Endothelial cell of umbilical vein (primary cell): Measurements from ENCODE around the gene CDC42BPB. TPM values are rescaled to one million over a fixed set of nuclear protein-coding genes. Genes with fewer than 3 reads are reported as not detected.

ENCODE experiments used
- BruUV-seq: library from RNA; stranded (reverse); fragments of 400-500 nt; replicated peaks from 2 replicates; lab custom pipeline; 2021; lab: Mats Ljungman, UMichigan
- CTCF ChIA-PET: fragments of 300-600, 350-600 bp; sonication (Branson Sonifier 250); formaldehyde crosslinking; loops from one replicate; lab custom pipeline; 2021; ENCODE audit warnings: antibody characterized with exemption, inconsistent platforms; lab: Charles Lee
- POLR2A ChIA-PET: fragments of 300-600, 350-600 bp; sonication (Branson Sonifier 250); formaldehyde crosslinking; loops from one replicate; lab custom pipeline; 2021; ENCODE audit warnings: antibody characterized with exemption, inconsistent platforms; lab: Charles Lee
- DNase-seq: peaks from one replicate; pipeline ENCODE4 v3.0.0-alpha.2; 2011; ENCODE audit warnings: low read depth, low spot score
- FAIRE-seq: peaks from 2 replicates; lab custom pipeline; 2011; peaks lifted over from hg19 to GRCh38; lab: Jason Lieb, UNC
- H2AFZ ChIP-seq: 2 replicates; pipeline ENCODE4 v1.6.0; 2012; ENCODE audit warnings: low read depth, low read length, control low read depth, inconsistent platforms
- H3K27ac ChIP-seq: 2 replicates; pipeline ENCODE4 v1.5.1; 2011; ENCODE audit warnings: low read depth, mild to moderate bottlenecking, control low read depth, low read length, moderate library complexity; ENCODE audit not compliant: insufficient read depth
- H3K27me3 ChIP-seq, 2 experiments: 2 replicates each; pipeline versions ENCODE4 v1.6.0 to v1.6.1; 2011; ENCODE audit warnings: low read length in 2 of 2, mixed read lengths in 1 of 2; ENCODE audit not compliant: control insufficient read depth in 2 of 2, insufficient read depth in 2 of 2
- H3K36me3 ChIP-seq, 2 experiments: 2 replicates in 1 of 2; 3 replicates in 1 of 2; pipeline ENCODE4 v1.5.1; 2011; ENCODE audit warnings: low read length in 2 of 2, mild to moderate bottlenecking in 1 of 2, moderate library complexity in 1 of 2; ENCODE audit not compliant: control insufficient read depth in 2 of 2, insufficient read depth in 2 of 2; ENCODE audit errors: extremely low read depth in 1 of 2
- H3K4me1 ChIP-seq: 3 replicates; pipeline ENCODE4 v1.5.1; 2011; ENCODE audit warnings: mild to moderate bottlenecking, low read length; ENCODE audit not compliant: control insufficient read depth, insufficient read depth; ENCODE audit errors: extremely low read depth
- H3K4me2 ChIP-seq: 2 replicates; pipeline ENCODE4 v1.6.1; 2011; ENCODE audit warnings: low read length, control low read depth, mixed read lengths; ENCODE audit not compliant: insufficient read depth
- H3K4me3 ChIP-seq, 3 experiments: fragments of 200-600 bp in 1 of 3; sonication (generic), shearing (Covaris generic) in 1 of 3; replicated peaks in 1 of 3; 2 replicates each; pipeline ENCODE4 v1.5.1; 2011 to 2016; ENCODE audit warnings: control low read depth in 3 of 3, low read length in 3 of 3, mild to moderate bottlenecking in 2 of 3, inconsistent platforms in 1 of 3, low read depth in 1 of 3, moderate library complexity in 1 of 3; ENCODE audit not compliant: insufficient read depth in 1 of 3
- H3K79me2 ChIP-seq: 2 replicates; pipeline ENCODE4 v1.6.0; 2012; ENCODE audit warnings: low read length, inconsistent platforms; ENCODE audit not compliant: control insufficient read depth, insufficient read depth
- H3K9ac ChIP-seq: replicated peaks from 2 replicates; pipeline ENCODE3; 2011; ENCODE audit warnings: low read length, control low read depth; ENCODE audit not compliant: insufficient read depth; ENCODE audit errors: extremely low read depth
- H3K9me1 ChIP-seq: replicated peaks from 3 replicates; pipeline ENCODE4 v1.6.0; 2011; ENCODE audit warnings: mild to moderate bottlenecking, low read length; ENCODE audit not compliant: control insufficient read depth, insufficient read depth; ENCODE audit errors: extremely low read depth
- H3K9me3 ChIP-seq: replicated peaks from 2 replicates; pipeline ENCODE4 v1.5.1; 2012; ENCODE audit warnings: low read length, inconsistent platforms; ENCODE audit not compliant: control insufficient read depth, insufficient read depth
- H4K20me1 ChIP-seq: replicated peaks from 2 replicates; pipeline ENCODE3; 2011; ENCODE audit warnings: mild to moderate bottlenecking, low read length; ENCODE audit not compliant: control insufficient read depth, insufficient read depth; ENCODE audit errors: extremely low read depth
- EZH2 ChIP-seq: IDR thresholded peaks from 2 replicates; pipeline ENCODE4 v1.6.1; 2012; ENCODE audit warnings: borderline replicate concordance, low read depth, mild to moderate bottlenecking, moderate library complexity, low read length, inconsistent platforms; ENCODE audit not compliant: severe bottlenecking
- FOS ChIP-seq: IDR thresholded peaks from 2 replicates; pipeline ENCODE4 v1.6.1; 2011; ENCODE audit warnings: mild to moderate bottlenecking, low read length, moderate library complexity, borderline replicate concordance; ENCODE audit not compliant: insufficient read depth
- JUN ChIP-seq: IDR thresholded peaks from 2 replicates; pipeline ENCODE4 v1.6.1; 2011; ENCODE audit warnings: borderline replicate concordance, low read depth; ENCODE audit not compliant: insufficient read length, insufficient read depth
- MYC ChIP-seq: IDR thresholded peaks from one replicate; pipeline ENCODE4 v1.6.1; 2011; ENCODE audit warnings: mild to moderate bottlenecking, low read depth, low read length
- POLR2A ChIP-seq: IDR thresholded peaks from 2 replicates; pipeline ENCODE4 v1.6.1; 2012; ENCODE audit warnings: low read depth, mild to moderate bottlenecking, control low read depth, low read length
- POLR2AphosphoS5 ChIP-seq: IDR thresholded peaks from 2 replicates; pipeline ENCODE4 v1.6.1; 2012; ENCODE audit warnings: low read depth, mild to moderate bottlenecking, control low read depth, low read length, moderate library complexity; ENCODE audit not compliant: insufficient read depth
- dilution Hi-C: fragments of 300-500 bp; cut with MboI; formaldehyde crosslinking; loops from one replicate; pipeline ENCODE4 v1.15.0; 2019; ENCODE audit warnings: low sequenced_read_pairs; ENCODE audit not compliant: extremely low pct_ligation_motif_present
- intact Hi-C: fragments of 100-400 bp; cut with micrococcal nuclease; formaldehyde crosslinking; loops from one replicate; pipeline ENCODE4 v1.10.0; 2022
- polyA plus RNA-seq, 4 experiments: library from polyadenylated mRNA; depleted of rRNA in 3 of 4; stranded (reverse) in 3 of 4; unstranded in 1 of 4; fragments of >200 nt; gene quantifications; 2 replicates each; pipeline versions ENCODE4 v1.2.1 to v1.2.3, GENCODE V29; 2011 to 2012; ENCODE audit warnings: missing spikeins in 1 of 4
- total RNA-seq: library from RNA; stranded (reverse); gene quantifications from 2 replicates; pipeline ENCODE4 v1.2.3, GENCODE V29; 2021

Gene CDC42BPB
- total and polyA plus RNA-seq, 2 donors (not counting 3 experiments of a cell fraction or from before 2014, with no cell fraction given) = 82.6 to 131 TPM

DNA sequence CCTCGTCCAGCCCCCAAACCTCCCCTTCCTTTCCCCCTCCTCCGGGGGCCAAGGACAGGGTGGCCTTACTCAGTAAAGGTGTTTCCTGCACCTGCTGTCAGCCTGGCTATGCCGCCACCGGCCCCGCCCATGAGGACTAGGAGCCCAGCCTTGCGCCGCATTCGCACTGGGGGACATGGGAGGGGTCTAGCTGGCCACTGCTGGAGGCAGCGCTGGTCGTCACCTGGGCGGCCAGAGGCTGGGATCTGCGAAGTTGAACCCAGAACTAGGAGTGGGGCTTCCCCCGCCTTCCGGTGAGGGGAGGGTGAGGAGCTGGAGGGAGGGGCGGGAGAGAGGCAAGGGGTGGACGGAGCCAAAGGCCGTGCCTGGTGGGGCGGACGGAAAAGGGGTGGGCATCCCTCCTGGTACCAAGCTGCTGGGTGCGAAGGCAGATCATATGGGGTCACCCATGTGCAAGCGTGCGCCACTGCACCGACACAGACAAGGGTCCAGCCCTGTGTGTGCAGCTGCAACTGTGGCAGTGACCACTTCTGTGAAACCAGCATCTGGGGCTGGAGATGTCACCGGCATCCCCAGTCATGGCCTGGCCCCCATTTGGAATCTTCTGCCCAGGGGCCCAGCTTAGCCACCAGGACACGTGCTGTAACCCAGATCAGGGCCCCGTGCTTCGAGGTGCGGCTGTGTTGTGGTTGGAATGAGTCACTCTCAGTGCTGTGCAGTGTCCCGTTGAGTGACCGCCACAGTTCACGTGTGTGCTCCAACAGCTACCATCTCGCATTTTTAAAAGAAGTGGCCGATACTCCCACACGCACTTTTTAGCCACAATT is 126.4 kb downstream of the CDC42BPB start:
- ChIA-PET POLR2A (no interaction called here), CTCF (interaction anchor here (1.2 to 3.1 kb wide), 2 partner anchors 158 to 236 kb away, joined by 4 to 29 read pairs; no protein-coding TSS in a partner anchor)
- Histone ChIP-seq H3K4me2 (no peak overlapping the region), H3K9ac (no peak overlapping the region), H3K79me2 (no peaks in the 10 kb centered on the region), H3K36me3 (peaks cover 3 to 11% of the 10 kb centered on the region in 2 experiments), H4K20me1 (no peaks in the 10 kb centered on the region), H2AFZ (no peak overlapping the region), H3K27me3 (peaks cover 23 to 38% of the 10 kb centered on the region in 2 experiments), H3K9me1 (no peaks in the 10 kb centered on the region), H3K27ac (no peak overlapping the region), H3K4me3 (no peak overlapping the region), H3K9me3 (no peaks in the 10 kb centered on the region), H3K4me1 (peaks cover 13% of the 10 kb centered on the region)
- BruUV-seq = no TSS peak
- FAIRE-seq (peak; percentile 18), DNase-seq (no peak)
- intact Hi-C loops = no loop called here
- dilution Hi-C loops = no loop called here
- TF ChIP-seq MYC (no peak), JUN (no peak), POLR2A (no peak), FOS (no peak), POLR2AphosphoS5 (no peak)

DNA sequence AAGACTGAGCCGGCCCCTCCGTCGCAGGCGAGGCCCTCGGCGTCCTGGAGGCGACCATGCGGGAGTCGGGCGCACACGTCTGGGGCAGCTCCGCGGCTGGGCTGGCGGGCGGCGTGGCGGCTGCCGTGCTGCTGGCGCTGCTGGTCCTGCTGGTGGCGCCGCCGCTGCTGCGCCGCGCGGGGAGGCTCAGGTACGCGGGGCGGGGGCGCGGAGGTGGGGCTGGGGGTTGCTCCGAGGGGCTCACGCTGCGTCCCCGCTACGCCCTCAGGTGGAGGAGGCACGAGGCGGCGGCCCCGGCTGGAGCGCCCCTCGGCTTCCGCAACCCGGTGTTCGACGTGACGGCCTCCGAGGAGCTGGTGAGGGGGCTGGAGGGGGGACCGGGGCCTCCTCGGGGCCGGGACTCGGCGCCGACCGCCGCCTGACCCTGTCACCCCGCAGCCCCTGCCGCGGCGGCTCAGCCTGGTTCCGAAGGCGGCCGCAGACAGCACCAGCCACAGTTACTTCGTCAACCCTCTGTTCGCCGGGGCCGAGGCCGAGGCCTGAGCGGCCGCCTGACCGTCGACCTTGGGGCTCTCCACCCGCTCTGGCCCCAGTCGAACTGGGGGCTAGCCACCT is 127.1 kb downstream of the CDC42BPB start:
- FAIRE-seq (no peak), DNase-seq (no peak)
- Histone ChIP-seq H3K4me2 (no peak overlapping the region), H3K27me3 (peaks cover 25 to 41% of the 10 kb centered on the region in 2 experiments), H2AFZ (no peak overlapping the region), H4K20me1 (no peaks in the 10 kb centered on the region), H3K79me2 (no peaks in the 10 kb centered on the region), H3K36me3 (peaks cover 3 to 11% of the 10 kb centered on the region in 2 experiments), H3K4me1 (peaks cover 13% of the 10 kb centered on the region), H3K9ac (no peak overlapping the region), H3K9me1 (no peaks in the 10 kb centered on the region), H3K4me3 (no peak overlapping the region), H3K27ac (no peak overlapping the region), H3K9me3 (no peaks in the 10 kb centered on the region)
- dilution Hi-C loops (no loop called here), intact Hi-C loops (no loop called here)
- POLR2A ChIA-PET = no interaction called here
- BruUV-seq = no TSS peak
- TF ChIP-seq POLR2A (no peak), EZH2 (peak; percentile 11)
- CTCF ChIA-PET = interaction anchor here (1.2 to 3.1 kb wide), 2 partner anchors 157 to 236 kb away, joined by 4 to 29 read pairs; no protein-coding TSS in a partner anchor
